Astrocyte of the cerebellum (primary cell): ENCODE measurements around the gene NEK1.

Source experiments
- DNase-seq: peaks from one replicate; pipeline ENCODE4 v3.0.0-alpha.2; 2011; ENCODE audit warnings: low read depth
- H3K4me3 ChIP-seq: 2 replicates; pipeline ENCODE4 v1.5.1; 2011; ENCODE audit warnings: mild to moderate bottlenecking, low read depth, low read length, moderate library complexity
- in situ Hi-C: cut with HindIII; loops from 2 replicates; pipeline ENCODE4 v1.10.0; 2017; ENCODE audit warnings: low sequenced_read_pairs
- TF ChIP-seq, protein P1 (sequence below): IDR thresholded peaks from 2 replicates; pipeline ENCODE4 v1.5.1; 2012; ENCODE audit warnings: low read length, low read depth, moderate library complexity, mild to moderate bottlenecking; ENCODE audit errors: missing control alignments

The NEK1 gene

DNA sequence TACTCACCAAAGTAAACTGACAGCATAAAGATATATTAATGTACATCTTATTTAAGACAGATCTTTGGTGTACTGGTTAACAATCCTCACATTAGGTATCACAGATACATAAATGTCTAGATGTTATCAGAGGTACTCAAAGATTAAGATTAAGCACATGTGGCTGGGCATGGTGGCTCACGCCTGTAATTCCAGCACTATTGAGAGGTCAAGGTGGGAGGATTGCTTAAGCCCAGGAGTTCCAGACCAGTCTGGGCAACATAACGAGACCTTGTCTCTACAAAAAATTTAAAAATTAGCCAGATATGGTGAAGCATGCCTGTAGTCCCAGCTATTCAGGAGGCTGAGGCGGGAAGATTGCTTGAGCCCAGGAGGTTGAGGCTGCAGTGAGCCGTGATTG, 195.9 kb downstream of the NEK1 start:
- H3K4me3 ChIP-seq = no peak overlapping the region
- TF ChIP-seq, protein P1, sequence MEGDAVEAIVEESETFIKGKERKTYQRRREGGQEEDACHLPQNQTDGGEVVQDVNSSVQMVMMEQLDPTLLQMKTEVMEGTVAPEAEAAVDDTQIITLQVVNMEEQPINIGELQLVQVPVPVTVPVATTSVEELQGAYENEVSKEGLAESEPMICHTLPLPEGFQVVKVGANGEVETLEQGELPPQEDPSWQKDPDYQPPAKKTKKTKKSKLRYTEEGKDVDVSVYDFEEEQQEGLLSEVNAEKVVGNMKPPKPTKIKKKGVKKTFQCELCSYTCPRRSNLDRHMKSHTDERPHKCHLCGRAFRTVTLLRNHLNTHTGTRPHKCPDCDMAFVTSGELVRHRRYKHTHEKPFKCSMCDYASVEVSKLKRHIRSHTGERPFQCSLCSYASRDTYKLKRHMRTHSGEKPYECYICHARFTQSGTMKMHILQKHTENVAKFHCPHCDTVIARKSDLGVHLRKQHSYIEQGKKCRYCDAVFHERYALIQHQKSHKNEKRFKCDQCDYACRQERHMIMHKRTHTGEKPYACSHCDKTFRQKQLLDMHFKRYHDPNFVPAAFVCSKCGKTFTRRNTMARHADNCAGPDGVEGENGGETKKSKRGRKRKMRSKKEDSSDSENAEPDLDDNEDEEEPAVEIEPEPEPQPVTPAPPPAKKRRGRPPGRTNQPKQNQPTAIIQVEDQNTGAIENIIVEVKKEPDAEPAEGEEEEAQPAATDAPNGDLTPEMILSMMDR = no peak
- no peak for DNase-seq
- in situ Hi-C loops = no loop called here

DNA sequence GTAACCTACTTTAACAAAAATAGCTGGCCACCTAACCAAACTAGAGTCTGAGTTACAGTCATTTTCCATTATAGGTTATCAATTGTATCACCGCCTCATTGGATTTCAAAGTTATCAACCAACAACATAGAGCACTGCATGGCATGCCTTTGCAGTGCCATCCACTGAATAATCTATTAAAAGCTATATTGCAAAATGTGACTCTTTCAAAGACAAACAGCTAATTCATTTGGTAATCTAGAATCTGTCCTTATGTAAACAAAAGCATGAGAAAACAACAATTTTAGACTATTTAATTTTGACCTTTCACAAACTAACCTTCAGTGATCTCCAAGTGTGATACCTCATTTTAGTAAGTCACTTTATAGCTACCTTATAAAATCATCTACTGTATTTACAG, 197.5 kb downstream of the NEK1 start:
- TF ChIP-seq, protein P1 = no peak
- no peak overlapping the region for H3K4me3 ChIP-seq
- in situ Hi-C loops = no loop called here
- no peak for DNase-seq

DNA sequence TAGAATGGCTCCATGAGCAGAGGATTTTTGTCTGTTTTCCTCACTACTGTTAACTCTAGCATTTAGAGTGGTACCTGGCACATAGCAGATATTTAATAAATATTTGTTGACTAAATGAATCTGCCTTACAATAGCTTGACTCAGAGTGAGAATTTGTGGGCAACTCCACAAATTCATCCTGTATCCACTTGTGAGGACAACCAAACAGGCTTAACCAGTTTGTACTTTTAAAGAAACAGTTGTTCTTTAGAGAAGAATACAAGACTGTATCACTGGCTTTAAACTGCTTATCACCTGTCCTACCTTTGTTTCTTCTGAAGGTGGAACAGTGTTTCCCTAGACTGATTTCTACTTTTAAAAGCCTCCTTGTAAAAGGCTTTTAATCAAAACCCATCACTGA, 200.3 kb downstream of the NEK1 start:
- H3K4me3 ChIP-seq = no peak overlapping the region
- in situ Hi-C loops = no loop called here
- no peak for DNase-seq
- TF ChIP-seq, protein P1 = no peak

DNA sequence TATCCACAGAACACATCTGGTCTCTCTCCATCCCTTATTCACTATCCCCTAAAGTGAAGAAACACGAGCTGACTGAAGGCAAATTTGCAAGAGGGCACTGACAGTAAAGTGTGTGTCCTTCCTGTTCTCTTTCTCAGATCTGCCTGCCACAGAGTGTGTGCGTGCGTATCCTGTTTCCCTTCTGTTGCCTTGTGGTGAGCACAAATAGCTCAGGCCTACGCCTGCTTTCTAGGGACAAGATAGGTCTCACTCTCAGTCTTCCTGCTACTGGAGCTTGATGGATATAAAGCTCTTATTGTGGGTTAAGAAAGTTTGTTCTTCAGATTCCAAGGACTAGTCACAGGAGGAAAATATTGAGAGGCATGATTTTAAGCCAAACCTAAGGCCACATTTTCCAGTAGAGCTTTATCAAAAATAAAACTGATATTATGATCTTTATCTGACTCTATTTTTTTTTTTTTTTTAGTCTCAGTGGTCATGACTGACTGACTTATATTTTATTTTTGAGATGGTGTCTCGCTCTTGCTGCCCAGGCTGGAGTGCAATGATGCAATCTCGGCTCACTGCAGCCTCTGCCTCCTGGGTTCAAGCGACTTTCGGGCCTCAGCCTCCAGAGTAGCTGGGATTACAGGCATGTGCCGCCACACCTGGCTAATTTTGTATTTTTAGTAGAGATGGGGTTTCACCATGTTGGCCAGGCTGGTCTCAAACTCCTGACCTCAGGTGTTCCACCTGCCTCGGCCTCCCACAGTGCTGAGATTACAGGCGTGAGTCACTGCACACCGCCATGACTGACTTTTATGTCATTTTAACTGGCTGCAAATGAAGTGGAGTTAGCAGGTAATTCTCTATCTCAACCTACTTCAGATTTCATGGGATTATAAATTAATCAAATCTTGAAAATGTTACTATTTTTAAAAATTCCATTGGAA, 201.3 kb downstream of the NEK1 start:
- TF ChIP-seq, protein P1 = no peak
- no peak overlapping the region for H3K4me3 ChIP-seq
- in situ Hi-C loops = no loop called here
- DNase-seq = no peak

DNA sequence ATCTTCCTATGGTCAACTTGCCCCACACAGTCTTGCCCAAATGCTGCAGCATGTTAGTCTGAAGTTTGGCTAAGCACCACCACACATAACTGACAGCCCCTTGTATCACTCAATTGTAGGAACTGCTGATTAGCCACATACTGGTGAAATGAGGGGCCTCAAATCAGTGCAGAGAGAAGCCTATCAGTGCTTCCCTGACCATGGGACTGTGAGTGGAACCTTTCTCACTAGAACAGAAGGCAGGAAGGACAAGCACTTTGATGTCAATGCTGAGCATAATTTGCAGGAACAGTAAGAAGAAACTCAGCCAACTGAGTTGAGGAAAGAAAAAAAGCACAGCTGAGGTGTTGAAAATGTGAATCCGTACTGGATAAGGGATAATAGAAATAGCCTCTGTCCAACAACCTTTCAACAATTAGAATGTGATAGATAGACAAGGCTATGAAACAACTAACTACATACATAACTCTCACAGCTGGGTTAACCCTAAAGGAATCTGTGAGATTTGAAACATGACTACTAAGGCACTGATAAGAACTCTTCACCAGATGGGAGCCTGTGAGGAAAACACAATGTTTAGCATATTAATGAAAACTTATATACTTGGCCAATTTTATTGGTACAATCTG, 205.1 kb downstream of the NEK1 start:
- TF ChIP-seq, protein P1 = no peak
- DNase-seq = no peak
- in situ Hi-C loops = no loop called here

DNA sequence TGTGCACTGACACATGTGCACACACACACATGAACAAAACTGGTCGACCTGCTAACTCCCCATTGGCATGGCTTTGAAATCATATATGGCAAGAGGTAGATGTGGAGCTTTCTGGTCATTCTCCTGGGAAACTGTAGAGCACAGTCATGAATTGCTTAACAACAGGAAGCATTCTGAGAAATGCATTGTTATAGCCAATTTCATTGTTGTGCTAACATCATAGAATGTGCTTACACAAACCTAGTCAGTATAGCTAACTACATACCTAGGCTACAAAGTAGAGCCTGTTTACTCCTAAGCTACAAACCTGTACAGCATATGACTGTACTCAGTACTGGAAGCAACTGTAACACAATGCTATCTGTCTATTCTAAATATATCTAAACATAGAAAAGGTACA, 207.4 kb downstream of the NEK1 start:
- in situ Hi-C loops = no loop called here
- TF ChIP-seq, protein P1 = no peak
- DNase-seq = no peak
- H3K4me3 ChIP-seq = no peak overlapping the region

More for the DNA sequence above, 205.1 kb downstream of the NEK1 start:
- no peak overlapping the region for H3K4me3 ChIP-seq
